H1 (cell line): Measurements from ENCODE around the gene CDK5RAP2.

Experiments
- CTCF ChIP-seq, 3 experiments: IDR thresholded peaks; 1 replicate in 2 of 3; 2 replicates in 1 of 3; pipeline versions ENCODE4 v1.5.1 to v1.6.1; 2011; ENCODE audit warnings: low read length in 3 of 3, mild to moderate bottlenecking in 3 of 3, inconsistent platforms in 2 of 3, low read depth in 1 of 3, moderate library complexity in 1 of 3; ENCODE audit not compliant: insufficient read depth in 1 of 3; ENCODE audit errors: control extremely low read depth in 1 of 3
- EZH2 ChIP-seq: fragments of 200-600 bp; sonication (generic); IDR thresholded peaks from 2 replicates; pipeline ENCODE4 v1.7.1; 2012; ENCODE audit warnings: low read depth, mild to moderate bottlenecking, moderate library complexity, low read length, inconsistent platforms; ENCODE audit not compliant: severe bottlenecking
- POLR2A ChIP-seq, 2 experiments: IDR thresholded peaks; 1 replicate in 1 of 2; 2 replicates in 1 of 2; pipeline ENCODE4 v1.6.1; 2011; ENCODE audit warnings: low read depth in 2 of 2, low read length in 2 of 2, mild to moderate bottlenecking in 2 of 2; ENCODE audit errors: control extremely low read depth in 1 of 2
- POLR2AphosphoS5 ChIP-seq: IDR thresholded peaks from 2 replicates; pipeline ENCODE4 v1.6.1; 2011; ENCODE audit warnings: low read depth, low read length
- SP4 ChIP-seq: IDR thresholded peaks from 2 replicates; pipeline ENCODE4 v1.6.1; 2012; ENCODE audit warnings: low read length, inconsistent platforms
- SRF ChIP-seq: IDR thresholded peaks from 2 replicates; pipeline ENCODE4 v1.6.1; 2011; ENCODE audit warnings: mild to moderate bottlenecking, low read depth, low read length, moderate library complexity

DNA sequence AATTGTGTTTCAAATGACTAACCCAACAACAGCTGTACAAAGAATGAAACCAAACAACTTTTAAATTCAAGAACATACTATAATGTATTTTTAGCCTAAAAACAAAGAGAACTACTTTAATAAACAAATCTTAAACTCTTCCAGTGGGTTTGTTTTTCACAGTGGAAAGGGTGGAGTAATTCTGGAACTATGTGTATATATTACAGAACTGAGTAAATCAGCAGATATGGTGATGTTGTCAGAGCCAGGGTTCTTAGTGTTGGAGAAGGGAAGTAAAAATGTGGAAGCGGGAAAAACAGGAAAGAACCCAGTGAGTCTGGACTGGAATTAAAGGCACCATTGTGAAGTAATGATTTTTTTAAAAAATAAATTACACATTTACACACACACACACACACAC lies 144.9 kb downstream of the CDK5RAP2 start:
- TF ChIP-seq POLR2AphosphoS5 (no peak), EZH2 (no peak), CTCF (IDR thresholded peaks at IDR 0.05; ENCODE audit: control extremely low read depth in 1 of 3, insufficient read depth in 1 of 3, low read depth in 1 of 3, low read length in 3 of 3) (no peak), POLR2A (IDR thresholded peaks at IDR 0.05; ENCODE audit: control extremely low read depth in 1 of 2, low read depth in 2 of 2, low read length in 2 of 2) (no peak), SRF (no peak), SP4 (no peak)
